Stimulated activated naive B cell treated with anti-CD40 and anti-IgM and Interleukin-4, amounts not matched to agents 10 μg/mL and 1 μg/mL and 100 μg/mL, for 72 hours (primary cell): ENCODE measurements around the gene ITGB6.
A peak's percentile ranks its signal among the peaks of the same experiment; 100 is the strongest.

ENCODE experiments used
- ATAC-seq, 2 donors: fragments of 150-1000 bp; cut with Tn5 transposase; replicated peaks; 2 replicates each; pipeline ENCODE4 v1.10.0; 2021; ENCODE audit warnings: moderate library complexity in 1 of 2
- DNase-seq: peaks from one replicate; pipeline ENCODE4 v3.0.0; 2021
- H3K27ac Mint-ChIP-seq: one replicate; pipeline ENCODE4 v1.8.0; 2022; ENCODE audit warnings: mild to moderate bottlenecking, mixed read lengths
- H3K27me3 Mint-ChIP-seq, 2 donors: one replicate each; pipeline ENCODE4 v1.8.0; 2022; ENCODE audit warnings: mixed read lengths in 2 of 2
- H3K36me3 Mint-ChIP-seq, 2 donors: one replicate each; pipeline ENCODE4 v1.8.0; 2022; ENCODE audit warnings: mixed read lengths in 2 of 2, mild to moderate bottlenecking in 1 of 2
- H3K4me1 Mint-ChIP-seq, 2 donors: one replicate each; pipeline ENCODE4 v1.8.0; 2022; ENCODE audit warnings: mixed read lengths in 2 of 2, mild to moderate bottlenecking in 1 of 2
- H3K4me3 Mint-ChIP-seq, 2 donors: one replicate each; pipeline ENCODE4 v1.8.0; 2022; ENCODE audit warnings: mild to moderate bottlenecking in 2 of 2, mixed read lengths in 2 of 2, moderate library complexity in 1 of 2
- H3K9me3 Mint-ChIP-seq, 2 donors: one replicate each; pipeline ENCODE4 v1.8.0; 2022; ENCODE audit warnings: mixed read lengths in 2 of 2, mild to moderate bottlenecking in 1 of 2

Gene ITGB6

DNA sequence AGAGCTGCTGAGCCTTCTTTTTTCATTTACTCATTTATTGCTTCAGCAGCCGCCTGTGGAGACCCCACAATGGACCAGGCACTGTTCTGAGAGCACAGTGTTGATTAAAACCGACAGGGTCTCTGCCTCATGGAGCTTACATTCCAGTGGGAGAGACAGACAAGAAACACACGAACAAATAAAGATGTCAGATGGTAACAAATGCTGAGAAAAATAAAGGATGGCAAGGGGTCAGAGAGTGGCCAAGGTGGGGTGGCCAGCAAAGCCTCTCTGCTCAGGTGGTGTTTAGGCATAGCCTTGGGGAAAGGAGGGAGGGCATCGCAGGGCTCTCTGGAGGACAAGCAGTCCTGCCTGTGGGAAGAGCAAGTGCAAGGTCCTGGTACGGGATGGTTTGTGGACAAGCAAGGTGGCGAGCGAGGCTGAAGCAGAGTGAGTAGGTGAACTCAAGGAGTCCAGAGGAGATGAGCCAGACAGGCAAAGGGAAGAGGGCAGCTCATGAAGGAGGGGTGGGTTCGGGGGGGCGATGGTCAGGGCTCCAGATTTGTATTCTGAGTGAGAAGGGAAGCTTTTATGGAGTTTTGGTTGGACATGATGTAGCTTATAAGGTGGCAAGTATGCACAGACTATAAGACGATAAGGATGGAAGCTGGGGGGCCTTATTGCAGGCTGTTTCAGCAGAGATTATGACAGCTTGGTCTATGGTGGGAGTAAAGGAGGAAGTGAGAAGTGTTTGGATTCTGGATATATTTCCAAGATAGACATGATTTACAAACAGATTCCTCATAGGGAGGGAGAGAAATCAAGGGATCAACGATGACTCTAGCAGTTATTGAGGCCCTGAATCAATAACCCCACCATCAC is 8.8 kb upstream of the ITGB6 start:
- Mint-ChIP-seq H3K36me3 (peaks cover 0 to 3% of the 10 kb centered on the region in 2 donors), H3K4me3 (peak overlapping the region in 1 of 2 donors; percentile 10), H3K9me3 (peaks cover 0 to 2% of the 10 kb centered on the region in 2 donors), H3K27ac (peak overlapping the region; percentile 88), H3K4me1 (peaks cover 36 to 46% of the 10 kb centered on the region in 2 donors), H3K27me3 (peaks cover 4 to 7% of the 10 kb centered on the region in 2 donors)
- no peak for DNase-seq
- ATAC-seq, result no peak

DNA sequence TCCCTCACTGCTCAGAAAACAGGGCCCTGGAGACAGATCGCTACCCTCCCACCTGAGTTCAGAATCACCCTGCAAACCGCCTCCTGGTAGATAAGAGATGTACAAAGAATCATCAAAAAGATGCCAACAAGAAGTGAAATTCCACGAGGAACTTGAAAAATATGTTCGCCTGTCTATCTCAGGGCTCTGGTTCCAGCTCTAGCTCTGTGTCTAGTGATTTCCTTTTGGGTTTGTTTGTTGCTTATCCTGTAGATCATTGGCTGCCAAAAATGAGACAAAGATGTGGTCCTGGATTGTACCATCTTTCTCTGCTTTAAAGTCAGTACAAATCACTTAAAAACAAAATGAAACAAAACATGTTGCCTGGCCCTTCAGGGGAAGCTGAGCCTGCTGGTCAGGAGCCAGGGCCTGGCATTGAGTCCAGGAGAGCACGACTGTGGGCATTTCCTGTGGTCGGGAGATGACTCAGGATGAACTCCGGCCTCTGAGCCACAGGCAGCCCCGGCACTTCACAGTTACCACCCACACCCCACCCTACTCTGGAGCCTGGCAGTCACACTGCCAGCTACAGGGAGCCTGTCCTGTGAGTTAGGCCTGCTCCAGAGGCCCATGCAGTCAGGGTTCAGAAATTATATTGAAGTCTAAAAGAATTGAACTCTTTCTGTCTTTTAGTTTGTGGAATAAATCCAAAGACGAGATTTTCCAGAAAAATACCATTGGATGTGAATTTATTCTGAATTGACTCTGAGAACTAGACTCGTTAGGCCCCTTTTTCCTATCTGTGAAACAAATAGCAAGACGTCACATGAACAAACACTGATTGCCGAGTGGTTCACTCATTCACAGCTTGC is 8.0 kb upstream of the ITGB6 start:
- peaks cover 0 to 3% of the 10 kb centered on the region in 2 donors for H3K36me3 Mint-ChIP-seq
- peaks cover 36 to 46% of the 10 kb centered on the region in 2 donors for H3K4me1 Mint-ChIP-seq
- H3K4me3 Mint-ChIP-seq, result peak overlapping the region; percentile 10 to 66
- ATAC-seq, result peak; percentile 44 to 55
- H3K27ac Mint-ChIP-seq, result peak overlapping the region; percentile 88
- H3K9me3 Mint-ChIP-seq, result peaks cover 0 to 2% of the 10 kb centered on the region in 2 donors
- no peaks in the 10 kb centered on the region for H3K27me3 Mint-ChIP-seq
- peak; percentile 53 for DNase-seq

DNA sequence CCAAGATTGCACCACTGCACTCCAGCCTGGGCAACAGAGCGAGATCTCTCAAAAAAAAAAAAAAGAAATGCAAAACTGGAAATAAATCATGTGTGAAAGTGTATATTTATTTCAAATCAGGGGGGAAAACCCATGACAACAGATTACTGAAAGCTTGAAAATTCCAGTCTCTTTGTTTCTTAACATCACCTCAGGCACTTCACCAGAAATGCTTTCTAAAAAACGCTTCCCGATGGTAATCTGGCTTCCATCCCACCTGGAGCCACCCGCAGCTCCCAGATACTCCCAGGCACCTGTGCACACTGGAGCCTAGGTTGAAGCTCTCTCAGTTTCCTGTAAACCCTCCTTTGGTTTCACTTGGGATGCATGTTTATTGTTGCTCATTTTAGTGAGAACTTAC is 7.2 kb upstream of the ITGB6 start:
- Mint-ChIP-seq H3K27me3 (no peaks in the 10 kb centered on the region), H3K36me3 (peaks cover 0 to 3% of the 10 kb centered on the region in 2 donors), H3K4me1 (peaks cover 36 to 49% of the 10 kb centered on the region in 2 donors), H3K4me3 (no peak overlapping the region), H3K9me3 (peaks cover 0 to 2% of the 10 kb centered on the region in 2 donors), H3K27ac (peak overlapping the region; percentile 88)
- no peak for ATAC-seq
- DNase-seq, result no peak

DNA sequence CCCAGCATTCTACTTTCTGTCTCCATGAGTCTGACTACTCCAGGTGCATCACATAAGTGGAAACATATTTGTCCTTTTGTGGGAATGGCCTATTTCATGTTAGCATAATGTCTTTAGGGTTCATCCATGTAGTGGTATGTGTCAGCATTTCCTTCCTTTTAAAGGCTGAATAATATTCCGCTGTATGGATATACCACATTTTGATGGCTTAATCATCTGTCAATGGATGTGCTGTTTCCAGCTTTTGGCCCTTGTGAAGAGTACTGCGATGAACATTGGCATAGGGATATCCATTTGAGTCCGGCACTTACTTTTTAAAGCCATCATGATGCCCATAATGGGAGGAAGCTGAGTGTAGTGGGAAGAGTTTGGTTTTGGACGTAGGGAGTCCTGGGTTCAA is 6.4 kb upstream of the ITGB6 start:
- Mint-ChIP-seq H3K27me3 (no peaks in the 10 kb centered on the region), H3K27ac (no peak overlapping the region), H3K9me3 (peaks cover 0 to 2% of the 10 kb centered on the region in 2 donors), H3K4me3 (no peak overlapping the region), H3K36me3 (peaks cover 0 to 3% of the 10 kb centered on the region in 2 donors), H3K4me1 (peaks cover 36 to 55% of the 10 kb centered on the region in 2 donors)
- DNase-seq, result no peak
- no peak for ATAC-seq

DNA sequence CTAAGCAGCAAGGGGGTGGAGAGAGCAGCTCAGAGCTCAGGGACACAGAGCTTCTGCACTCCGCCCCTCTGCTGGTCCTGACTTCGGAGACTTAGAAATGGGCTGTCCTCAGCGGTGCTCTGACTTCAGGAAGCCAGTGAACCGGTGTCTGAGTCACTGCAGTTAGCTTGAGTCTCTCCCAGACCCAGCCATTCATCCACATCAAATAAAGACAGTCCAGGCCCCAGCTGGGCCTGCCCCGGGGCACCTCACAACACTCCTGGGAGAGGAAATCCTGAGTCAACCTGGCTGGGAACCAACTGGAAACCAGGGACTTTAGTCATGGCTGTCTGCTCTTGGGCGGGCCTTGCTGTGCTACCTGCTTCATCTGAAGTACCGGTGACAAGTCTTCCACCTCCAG is 5.4 kb upstream of the ITGB6 start:
- Mint-ChIP-seq H3K27ac (no peak overlapping the region), H3K36me3 (peaks cover 0 to 3% of the 10 kb centered on the region in 2 donors), H3K4me3 (no peak overlapping the region), H3K4me1 (peaks cover 32 to 50% of the 10 kb centered on the region in 2 donors), H3K9me3 (peaks cover 0 to 2% of the 10 kb centered on the region in 2 donors), H3K27me3 (no peaks in the 10 kb centered on the region)
- ATAC-seq, result no peak
- no peak for DNase-seq

DNA sequence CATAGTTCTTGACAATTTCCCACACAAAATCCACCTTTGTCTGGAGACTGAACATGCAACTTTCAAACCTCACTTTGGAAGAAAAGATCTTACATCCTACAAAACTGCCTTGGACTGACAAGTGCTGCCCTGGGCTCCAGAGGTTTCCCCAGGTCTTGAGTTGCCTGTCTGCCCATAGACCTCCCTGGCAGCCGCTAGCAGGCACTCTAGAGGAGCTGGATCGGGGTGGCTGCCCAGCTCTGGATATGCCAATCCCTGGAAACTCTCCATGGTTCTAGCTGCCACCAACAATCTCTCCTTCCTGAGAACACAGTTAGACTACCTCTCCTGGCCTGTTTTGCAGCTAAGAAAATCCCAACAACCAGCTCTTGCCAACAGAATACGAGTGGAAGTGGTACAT is 3.4 kb upstream of the ITGB6 start:
- Mint-ChIP-seq H3K36me3 (peaks cover 0 to 3% of the 10 kb centered on the region in 2 donors), H3K4me3 (no peak overlapping the region), H3K9me3 (peaks cover 0 to 2% of the 10 kb centered on the region in 2 donors), H3K4me1 (peaks cover 17 to 29% of the 10 kb centered on the region in 2 donors), H3K27ac (no peak overlapping the region), H3K27me3 (no peaks in the 10 kb centered on the region)
- ATAC-seq (no peak), DNase-seq (no peak)

DNA sequence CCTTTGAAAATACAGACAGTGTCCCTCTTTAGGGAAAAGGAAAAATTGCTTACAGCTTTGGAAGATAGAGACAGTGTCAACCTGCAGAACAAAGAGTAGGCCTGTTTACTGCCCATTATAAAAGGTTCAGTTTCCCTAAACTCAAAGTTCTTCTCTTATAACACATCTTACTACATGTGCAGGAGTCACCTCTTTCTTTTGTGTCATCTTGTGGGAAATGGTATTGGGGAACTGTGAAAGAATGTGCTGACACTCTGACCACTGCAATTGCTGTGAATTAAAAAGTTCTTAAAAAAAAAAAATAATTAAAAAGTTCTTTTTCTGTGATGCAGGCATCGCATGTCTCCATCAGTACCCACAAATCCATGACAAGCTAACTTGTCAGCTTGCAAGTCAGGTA is 2.9 kb upstream of the ITGB6 start:
- H3K4me1 Mint-ChIP-seq, result peaks cover 13 to 25% of the 10 kb centered on the region in 2 donors
- no peak overlapping the region for H3K4me3 Mint-ChIP-seq
- peaks cover 0 to 2% of the 10 kb centered on the region in 2 donors for H3K9me3 Mint-ChIP-seq
- H3K36me3 Mint-ChIP-seq, result peaks cover 0 to 3% of the 10 kb centered on the region in 2 donors
- no peak for DNase-seq
- ATAC-seq, result no peak
- H3K27me3 Mint-ChIP-seq, result no peaks in the 10 kb centered on the region
- no peak overlapping the region for H3K27ac Mint-ChIP-seq

DNA sequence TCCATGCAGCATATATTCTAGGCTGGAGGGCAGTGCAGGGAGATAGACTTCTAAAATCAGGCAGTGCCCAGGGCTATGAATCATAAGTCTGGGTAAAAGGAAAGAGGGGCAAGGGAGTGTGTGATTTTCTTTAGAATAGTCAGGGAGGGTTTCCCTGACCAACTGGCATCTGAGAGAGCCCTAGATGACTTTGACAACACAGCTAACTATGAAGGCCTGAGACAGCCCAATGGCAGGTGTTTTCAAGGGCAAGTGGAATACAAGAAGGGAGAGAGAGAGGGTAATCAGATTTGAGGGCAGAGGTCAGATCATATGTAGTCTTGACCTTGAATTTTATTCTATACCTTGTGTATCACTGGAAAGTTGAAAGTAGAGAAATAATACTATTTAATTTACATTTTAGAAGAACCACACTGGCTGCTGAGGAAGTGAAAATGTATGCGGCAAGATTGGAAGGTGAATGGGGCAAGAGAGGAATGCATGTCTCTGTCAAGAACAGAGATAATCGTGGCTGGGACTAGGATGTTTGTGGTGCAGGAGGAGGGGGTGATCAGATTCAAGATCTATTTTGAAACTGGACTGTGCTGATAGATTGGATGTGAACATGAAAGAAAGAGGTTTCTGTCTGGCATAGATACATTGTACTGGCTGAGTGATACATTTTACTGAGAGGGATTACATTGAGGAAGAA is 1.9 kb upstream of the ITGB6 start:
- H3K4me3 Mint-ChIP-seq, result no peak overlapping the region
- peaks cover 0 to 2% of the 10 kb centered on the region in 2 donors for H3K9me3 Mint-ChIP-seq
- H3K27ac Mint-ChIP-seq, result no peak overlapping the region
- ATAC-seq (peak in 1 of 2 donors; percentile 33), DNase-seq (no peak)
- H3K4me1 Mint-ChIP-seq, result peaks cover 4 to 15% of the 10 kb centered on the region in 2 donors
- H3K27me3 Mint-ChIP-seq, result no peaks in the 10 kb centered on the region
- H3K36me3 Mint-ChIP-seq, result no peaks in the 10 kb centered on the region

DNA sequence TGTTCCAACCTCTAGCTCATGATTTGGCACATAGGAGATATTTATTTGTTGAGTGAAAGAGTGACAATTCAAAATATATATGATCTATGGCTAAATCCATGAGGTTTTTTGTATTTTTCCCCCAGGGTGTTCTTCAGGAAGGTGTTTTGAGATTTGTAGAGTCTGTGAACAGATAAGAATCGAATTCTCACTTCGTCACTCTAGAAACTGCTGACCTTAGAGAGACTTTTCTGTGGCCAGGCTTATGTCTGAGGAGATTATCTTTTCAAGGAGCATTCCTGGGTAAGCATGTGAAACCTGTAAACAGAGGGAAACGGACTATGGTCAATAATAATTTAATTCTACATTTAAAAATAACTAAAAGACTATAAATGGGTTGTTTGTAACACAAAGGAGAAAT is 849 bp upstream of the ITGB6 start:
- no peaks in the 10 kb centered on the region for H3K27me3 Mint-ChIP-seq
- H3K27ac Mint-ChIP-seq, result no peak overlapping the region
- ATAC-seq (no peak), DNase-seq (no peak)
- no peaks in the 10 kb centered on the region for H3K9me3 Mint-ChIP-seq
- peaks cover 0 to 9% of the 10 kb centered on the region in 2 donors for H3K4me1 Mint-ChIP-seq
- no peak overlapping the region for H3K4me3 Mint-ChIP-seq
- H3K36me3 Mint-ChIP-seq, result no peaks in the 10 kb centered on the region

DNA sequence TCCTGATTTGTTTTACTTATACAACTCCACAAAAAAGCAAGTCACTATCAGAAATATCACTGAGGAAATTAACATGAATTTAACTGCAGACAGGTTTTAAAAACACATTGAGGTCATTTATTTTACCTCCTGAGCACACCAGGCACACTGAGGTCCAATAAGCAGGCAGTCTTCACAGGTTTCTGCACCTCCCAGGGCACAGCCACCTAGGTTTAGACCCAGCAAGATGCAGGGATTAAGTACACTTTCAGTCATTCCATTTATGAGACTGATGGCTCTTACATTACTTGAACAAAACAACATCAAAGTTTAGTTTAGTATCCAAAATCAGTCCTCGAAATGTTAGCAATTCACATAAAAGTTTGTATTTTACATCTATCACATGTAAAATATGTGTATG is 1.0 kb downstream of the ITGB6 start:
- no peak overlapping the region for H3K4me3 Mint-ChIP-seq

DNA sequence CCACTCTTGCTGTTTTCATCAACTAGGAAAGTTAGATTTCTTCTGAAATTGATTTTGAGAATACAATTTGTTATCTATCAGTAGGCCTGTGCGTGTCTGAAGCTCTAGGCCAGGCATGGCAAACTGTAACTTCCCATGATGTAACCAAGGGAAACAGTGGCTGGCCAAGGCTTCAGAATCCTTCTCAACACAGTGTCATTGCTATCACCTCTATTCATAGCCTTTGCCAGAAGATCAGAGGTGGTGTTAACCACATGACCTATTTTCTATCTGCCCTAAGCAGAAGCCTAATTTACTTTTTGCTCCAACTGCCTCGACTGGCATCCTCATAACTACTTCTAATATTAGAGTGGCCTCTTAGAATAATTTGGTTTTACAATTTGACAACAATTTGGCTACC is 2.5 kb downstream of the ITGB6 start:
- no peak for ATAC-seq
- H3K4me1 Mint-ChIP-seq, result peaks cover 0 to 9% of the 10 kb centered on the region in 2 donors
- no peaks in the 10 kb centered on the region for H3K9me3 Mint-ChIP-seq
- no peaks in the 10 kb centered on the region for H3K27me3 Mint-ChIP-seq
- DNase-seq, result no peak
- H3K27ac Mint-ChIP-seq, result no peak overlapping the region
- H3K4me3 Mint-ChIP-seq, result no peak overlapping the region
- H3K36me3 Mint-ChIP-seq, result no peaks in the 10 kb centered on the region

More for the DNA sequence above, 1.0 kb downstream of the ITGB6 start:
- no peaks in the 10 kb centered on the region for H3K27me3 Mint-ChIP-seq
- H3K4me1 Mint-ChIP-seq, result peaks cover 0 to 9% of the 10 kb centered on the region in 2 donors
- ATAC-seq (no peak), DNase-seq (no peak)
- H3K36me3 Mint-ChIP-seq, result no peaks in the 10 kb centered on the region
- no peak overlapping the region for H3K27ac Mint-ChIP-seq
- no peaks in the 10 kb centered on the region for H3K9me3 Mint-ChIP-seq

DNA sequence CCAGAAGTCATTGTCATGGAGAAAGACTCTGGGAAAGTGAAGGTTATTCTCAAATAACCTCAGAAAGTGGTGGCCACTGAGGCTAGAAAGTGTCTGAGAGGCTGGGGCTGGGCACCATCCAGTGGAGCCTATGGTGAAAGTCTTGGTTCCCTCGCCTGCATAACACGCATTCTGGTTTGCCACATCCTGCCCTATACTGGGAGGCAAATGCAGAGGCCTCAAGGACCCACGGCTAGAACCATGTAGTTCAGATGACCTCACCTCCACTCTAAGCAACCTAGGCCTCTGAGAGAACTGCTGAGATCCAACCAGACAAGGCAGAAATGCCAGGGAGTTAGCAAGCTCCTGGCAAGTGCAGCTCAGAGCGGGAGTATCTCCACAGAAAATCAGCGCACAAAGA is 5.1 kb downstream of the ITGB6 start:
- Mint-ChIP-seq H3K27ac (no peak overlapping the region), H3K4me3 (no peak overlapping the region), H3K4me1 (no peaks in the 10 kb centered on the region), H3K27me3 (no peaks in the 10 kb centered on the region), H3K36me3 (no peaks in the 10 kb centered on the region), H3K9me3 (no peaks in the 10 kb centered on the region)
- no peak for DNase-seq
- no peak for ATAC-seq

DNA sequence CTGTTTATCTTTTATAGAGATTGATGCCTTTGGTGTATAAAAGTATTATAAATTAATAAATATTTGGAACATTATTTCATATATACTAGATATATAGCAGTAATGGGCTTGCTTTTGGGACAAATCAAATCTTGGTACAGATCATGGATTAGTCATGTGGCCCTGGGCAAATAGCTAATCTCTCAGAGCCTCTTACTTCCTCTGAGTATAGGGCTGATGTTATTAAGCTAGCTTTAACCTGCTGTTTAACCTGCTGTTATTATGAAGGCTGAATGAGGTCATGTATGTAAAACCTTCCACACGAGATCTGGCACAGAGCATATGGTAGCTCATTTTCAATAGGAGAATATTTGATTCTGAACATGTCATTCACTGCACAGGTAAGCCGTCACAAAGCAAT is 5.7 kb downstream of the ITGB6 start:
- Mint-ChIP-seq H3K4me1 (no peaks in the 10 kb centered on the region), H3K27ac (no peak overlapping the region), H3K27me3 (no peaks in the 10 kb centered on the region), H3K36me3 (no peaks in the 10 kb centered on the region), H3K4me3 (no peak overlapping the region), H3K9me3 (no peaks in the 10 kb centered on the region)
- DNase-seq (no peak), ATAC-seq (no peak)
